Measurements from ENCODE around the gene COPZ2.

- no peak for TF ChIP-seq CTCF (conservative IDR thresholded peaks at IDR 0.05; ENCODE audit: low read depth, low read length)
- TF ChIP-seq EZH2 (IDR thresholded peaks at IDR 0.05; ENCODE audit: borderline replicate concordance, low read depth, low read length, poor library complexity, severe bottlenecking): no peak
These were observed 15.6 kb upstream of the COPZ2 start for GRCh38 chr17:48052956-48053757.
